Kidney (tissue), 14 donors: ENCODE results near the gene LSM14A. TPM values are rescaled to one million over a fixed set of nuclear protein-coding genes. Genes with fewer than 3 reads are reported as not detected.

ENCODE experiments used
- DNase-seq, 5 donors: peaks; one replicate each; pipeline ENCODE4 v3.0.0-alpha.2; 2013 to 2020
- FAIRE-seq: peaks from 2 replicates; lab custom pipeline; 2012; peaks lifted over from hg19 to GRCh38; lab: Jason Lieb, UNC
- H3K27ac ChIP-seq, 2 donors: one replicate each; pipeline ENCODE4 v1.7.0; 2013; ENCODE audit warnings: low read depth in 2 of 2, low read length in 2 of 2, inconsistent platforms in 1 of 2
- H3K27me3 ChIP-seq: one replicate; pipeline ENCODE4 v1.7.1; 2013; ENCODE audit warnings: low read length, inconsistent platforms; ENCODE audit not compliant: control insufficient read depth, insufficient read depth
- H3K36me3 ChIP-seq, 3 donors: one replicate each; pipeline versions ENCODE4 v1.7.0 to v1.7.1; 2013; ENCODE audit warnings: low read length in 3 of 3, control low read depth in 1 of 3, inconsistent platforms in 1 of 3; ENCODE audit not compliant: insufficient read depth in 3 of 3, control insufficient read depth in 2 of 3
- H3K4me1 ChIP-seq, 3 donors: one replicate each; pipeline versions ENCODE4 v1.7.0 to v1.7.1; 2013; ENCODE audit warnings: low read length in 3 of 3, inconsistent platforms in 1 of 3, low read depth in 1 of 3; ENCODE audit not compliant: control insufficient read depth in 2 of 3, insufficient read depth in 2 of 3
- H3K4me3 ChIP-seq, 3 donors: one replicate each; pipeline versions ENCODE4 v1.7.0 to v1.8.1; 2013; ENCODE audit warnings: low read length in 3 of 3, control low read depth in 1 of 3, inconsistent platforms in 1 of 3
- H3K9ac ChIP-seq, 3 donors: one replicate each; pipeline versions ENCODE4 v1.7.0 to v1.7.1; 2013; ENCODE audit warnings: low read length in 3 of 3, control low read depth in 1 of 3, inconsistent platforms in 1 of 3
- H3K9me3 ChIP-seq, 3 donors: one replicate each; pipeline versions ENCODE4 v1.7.0 to v1.7.1; 2013; ENCODE audit warnings: low read length in 3 of 3, control low read depth in 1 of 3, inconsistent platforms in 1 of 3; ENCODE audit not compliant: control insufficient read depth in 2 of 3, insufficient read depth in 1 of 3
- intact Hi-C: fragments of 100-400 bp; cut with DNase I; formaldehyde crosslinking; loops from one replicate; pipeline ENCODE4 v1.11.1; 2022
- polyA plus RNA-seq: library from polyadenylated mRNA; stranded (reverse); fragments of 350-450 nt; fragmentation: Illumina TruSeq; extraction: RNeasy Lipid Tissue Mini Kit (QIAGEN cat#74804); gene quantifications from one replicate; pipeline ENCODE4 v1.2.3, GENCODE V29; 2014; ENCODE audit warnings: low read depth, low replicate concordance; ENCODE audit not compliant: insufficient read depth
- total RNA-seq: library from RNA; stranded (reverse); fragmentation: NEBNext Ultra II Directional; extraction: Animal tissue kit (Norgen Biotek cat#: 25700); gene quantifications from one replicate; pipeline ENCODE4 v1.2.1, GENCODE V29; 2021
- TF ChIP-seq, protein P1 (sequence below): IDR thresholded peaks from 3 replicates; pipeline ENCODE4 v1.5.1; 2012; ENCODE audit warnings: mild to moderate bottlenecking, moderate library complexity, borderline replicate concordance; ENCODE audit not compliant: insufficient read depth; ENCODE audit errors: extremely low read depth
- donor health status: control.
- donor health status: control.
- donor health status: control.
- donor health status: control.
- donor health status: control.
- donor health status: DM: yes; HTN: yes; CAD: no.
- donor health status: Normal renal cell carcinoma (clear cell type).

The LSM14A gene
- total and polyA plus RNA-seq, 2 donors from 2014 or later: 49.3 to 114 TPM

GRCh38 chr19:34134190-34135053, 37.9 kb upstream of the LSM14A start:
- DNase-seq: peak; percentile 88 to 95 (median 94)
- Histone ChIP-seq H3K9ac (peak overlapping the region; percentile 59 to 69 (median 61)), H3K27me3 (no peaks in the 10 kb centered on the region), H3K4me1 (no peaks in the 10 kb centered on the region), H3K9me3 (no peaks in the 10 kb centered on the region), H3K4me3 (peak overlapping the region; percentile 79 to 87 (median 83)), H3K27ac (peak overlapping the region; percentile 68), H3K36me3 (no peaks in the 10 kb centered on the region)
- TF ChIP-seq, protein P1, sequence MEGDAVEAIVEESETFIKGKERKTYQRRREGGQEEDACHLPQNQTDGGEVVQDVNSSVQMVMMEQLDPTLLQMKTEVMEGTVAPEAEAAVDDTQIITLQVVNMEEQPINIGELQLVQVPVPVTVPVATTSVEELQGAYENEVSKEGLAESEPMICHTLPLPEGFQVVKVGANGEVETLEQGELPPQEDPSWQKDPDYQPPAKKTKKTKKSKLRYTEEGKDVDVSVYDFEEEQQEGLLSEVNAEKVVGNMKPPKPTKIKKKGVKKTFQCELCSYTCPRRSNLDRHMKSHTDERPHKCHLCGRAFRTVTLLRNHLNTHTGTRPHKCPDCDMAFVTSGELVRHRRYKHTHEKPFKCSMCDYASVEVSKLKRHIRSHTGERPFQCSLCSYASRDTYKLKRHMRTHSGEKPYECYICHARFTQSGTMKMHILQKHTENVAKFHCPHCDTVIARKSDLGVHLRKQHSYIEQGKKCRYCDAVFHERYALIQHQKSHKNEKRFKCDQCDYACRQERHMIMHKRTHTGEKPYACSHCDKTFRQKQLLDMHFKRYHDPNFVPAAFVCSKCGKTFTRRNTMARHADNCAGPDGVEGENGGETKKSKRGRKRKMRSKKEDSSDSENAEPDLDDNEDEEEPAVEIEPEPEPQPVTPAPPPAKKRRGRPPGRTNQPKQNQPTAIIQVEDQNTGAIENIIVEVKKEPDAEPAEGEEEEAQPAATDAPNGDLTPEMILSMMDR: no peak
- intact Hi-C loops: no loop called here
- no peak for FAIRE-seq

GRCh38 chr19:34135054-34135800, 37.1 kb upstream of the LSM14A start:
- H3K27ac ChIP-seq: no peak overlapping the region
- DNase-seq (peak in 4 of 5 donors; percentile 13 to 50 (median 29)), FAIRE-seq (no peak)
- H3K27me3 ChIP-seq: no peaks in the 10 kb centered on the region
- H3K9ac ChIP-seq: peak overlapping the region in 2 of 3 donors; percentile 50 to 69
- no peaks in the 10 kb centered on the region for H3K4me1 ChIP-seq
- no peaks in the 10 kb centered on the region for H3K9me3 ChIP-seq
- TF ChIP-seq, protein P1: no peak
- intact Hi-C loops: no loop called here
- no peaks in the 10 kb centered on the region for H3K36me3 ChIP-seq
- H3K4me3 ChIP-seq: peak overlapping the region; percentile 79 to 87 (median 83)

GRCh38 chr19:34135821-34136611, 36.3 kb upstream of the LSM14A start:
- Histone ChIP-seq H3K9ac (no peak overlapping the region), H3K27me3 (no peaks in the 10 kb centered on the region), H3K36me3 (no peaks in the 10 kb centered on the region), H3K4me1 (no peaks in the 10 kb centered on the region), H3K4me3 (no peak overlapping the region), H3K9me3 (no peaks in the 10 kb centered on the region), H3K27ac (no peak overlapping the region)
- intact Hi-C loops: no loop called here
- no peak for DNase-seq
- no peak for FAIRE-seq
- TF ChIP-seq, protein P1: no peak
